GM21576 (cell line): Measurements from ENCODE around the gene SLC7A5.
"Not testable (repeated sequence)": the region's sequence is repeated elsewhere in the genome, so short reads cannot be mapped to it uniquely, and the experiment has no call there.

Experiments
- ATAC-seq: cut with Tn5 transposase; IDR thresholded peaks from one replicate; pipeline ENCODE4 v1.9.1; 2021; ENCODE audit warnings: mild to moderate bottlenecking, moderate library complexity; ENCODE audit not compliant: unreplicated experiment

Gene SLC7A5

DNA sequence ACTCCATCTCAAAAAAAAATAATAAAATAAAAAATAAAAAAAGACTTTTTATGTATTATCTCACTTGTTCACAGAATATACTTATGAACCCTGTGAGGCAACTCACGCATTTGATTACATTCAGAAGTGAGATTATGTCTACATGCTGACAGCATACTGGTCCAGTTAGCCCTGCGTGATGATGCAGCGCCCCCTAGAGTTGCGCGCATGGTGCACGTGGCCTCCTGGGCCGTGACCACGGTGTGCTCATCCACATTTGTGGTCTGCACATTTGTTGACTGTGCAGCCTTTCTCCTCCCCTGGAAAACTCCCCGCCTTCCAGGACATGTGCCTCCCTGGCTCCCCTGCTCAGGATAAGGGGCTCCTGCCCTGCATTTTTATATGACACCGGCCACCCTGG, 20.5 kb upstream of the SLC7A5 start:
- ATAC-seq = not testable (repeated sequence)

DNA sequence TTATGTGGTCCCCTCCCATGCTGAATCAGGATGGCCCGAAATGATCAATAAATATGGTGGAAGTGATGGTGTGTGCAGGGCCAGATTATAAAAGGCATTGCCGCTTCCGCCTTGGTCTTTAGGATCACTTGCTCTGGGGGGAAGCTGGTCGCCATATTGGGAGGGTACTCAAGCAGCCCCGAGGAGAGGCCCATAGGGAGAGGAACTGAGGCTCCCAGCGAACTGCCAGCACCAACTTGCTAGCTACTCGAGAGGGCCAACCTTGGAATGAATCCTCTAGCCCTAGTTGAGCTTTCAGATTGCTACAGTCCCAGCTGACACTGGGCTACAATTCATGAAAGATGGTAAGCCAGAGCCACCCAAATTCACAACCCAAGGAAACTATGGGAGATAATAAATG, 19.0 kb upstream of the SLC7A5 start:
- ATAC-seq = not testable (repeated sequence)

DNA sequence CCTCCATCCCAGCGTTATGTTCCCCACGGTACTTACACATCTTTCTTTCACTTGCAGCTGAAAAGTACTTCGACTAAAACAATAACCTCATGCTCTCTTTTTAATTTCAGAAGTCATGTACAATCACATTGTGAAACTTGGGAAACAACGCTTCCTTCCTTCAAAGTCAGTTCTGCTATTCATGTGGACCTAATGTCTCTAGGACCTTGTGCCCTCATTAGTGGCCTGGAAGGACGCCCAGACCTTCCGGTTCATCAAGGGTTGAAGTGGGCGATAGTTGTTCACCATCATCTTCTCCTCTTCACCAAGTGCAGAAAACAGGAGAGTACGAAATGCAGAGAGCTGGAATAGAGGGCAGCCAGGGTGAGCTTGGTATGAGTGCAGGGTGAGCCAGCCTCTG, 18.6 kb upstream of the SLC7A5 start:
- not testable (repeated sequence) for ATAC-seq

DNA sequence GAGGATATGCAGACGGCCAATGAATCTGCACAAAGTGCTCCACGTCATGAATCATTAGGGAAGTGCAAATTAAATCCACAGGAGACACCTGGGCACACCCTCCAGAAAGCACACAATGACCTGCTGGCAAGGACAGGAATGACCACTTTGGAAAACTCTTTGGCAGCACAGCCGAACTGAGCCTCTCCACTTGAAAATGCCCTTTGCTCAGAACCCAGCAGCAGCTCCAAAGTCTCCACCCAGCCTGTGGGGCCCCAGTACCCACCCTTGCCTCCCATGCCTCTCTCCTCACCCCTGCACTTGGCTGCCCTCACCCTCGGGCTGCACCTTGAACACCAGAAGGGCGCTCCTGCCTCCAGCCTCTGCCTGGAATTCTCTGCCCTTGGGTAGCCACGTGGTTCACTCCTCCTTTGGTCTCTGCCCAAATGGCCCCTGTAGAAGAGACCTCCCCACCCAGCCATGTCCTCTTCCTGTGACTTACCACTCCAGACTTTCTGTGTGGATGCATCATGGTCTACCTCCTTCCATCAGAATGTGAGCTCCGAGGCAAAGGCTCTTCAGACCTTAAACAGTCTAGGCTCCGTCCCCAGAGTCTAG, 16.2 kb upstream of the SLC7A5 start:
- ATAC-seq = not testable (repeated sequence)

DNA sequence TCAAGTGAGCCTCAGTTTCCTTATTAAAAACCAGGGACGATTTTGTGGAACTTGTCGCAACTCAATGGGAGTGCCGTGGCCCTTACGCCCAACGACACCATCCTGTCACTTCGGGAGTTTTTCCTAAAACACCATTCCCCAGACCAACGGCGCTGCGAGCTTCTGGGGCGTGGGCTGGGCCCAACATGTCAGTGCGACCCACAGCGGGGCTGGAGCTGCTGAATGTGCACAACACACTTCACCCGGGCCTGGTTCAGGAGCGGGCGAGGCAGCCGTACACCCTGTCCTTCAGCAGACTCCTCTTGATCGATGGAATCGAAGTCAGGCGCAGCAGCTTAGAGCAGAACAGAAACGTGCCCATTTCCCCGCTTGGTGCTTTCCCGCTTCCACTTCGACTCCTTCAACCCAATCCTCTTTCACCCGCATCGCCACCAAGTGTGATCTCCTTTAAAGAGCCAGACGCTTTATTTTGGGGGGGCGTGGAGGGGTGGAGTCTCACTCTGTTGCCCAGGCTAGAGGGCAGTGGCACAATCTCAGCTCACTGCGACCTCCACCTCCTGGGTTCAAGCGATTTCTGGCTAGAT, 13.2 kb upstream of the SLC7A5 start:
- no peak for ATAC-seq

DNA sequence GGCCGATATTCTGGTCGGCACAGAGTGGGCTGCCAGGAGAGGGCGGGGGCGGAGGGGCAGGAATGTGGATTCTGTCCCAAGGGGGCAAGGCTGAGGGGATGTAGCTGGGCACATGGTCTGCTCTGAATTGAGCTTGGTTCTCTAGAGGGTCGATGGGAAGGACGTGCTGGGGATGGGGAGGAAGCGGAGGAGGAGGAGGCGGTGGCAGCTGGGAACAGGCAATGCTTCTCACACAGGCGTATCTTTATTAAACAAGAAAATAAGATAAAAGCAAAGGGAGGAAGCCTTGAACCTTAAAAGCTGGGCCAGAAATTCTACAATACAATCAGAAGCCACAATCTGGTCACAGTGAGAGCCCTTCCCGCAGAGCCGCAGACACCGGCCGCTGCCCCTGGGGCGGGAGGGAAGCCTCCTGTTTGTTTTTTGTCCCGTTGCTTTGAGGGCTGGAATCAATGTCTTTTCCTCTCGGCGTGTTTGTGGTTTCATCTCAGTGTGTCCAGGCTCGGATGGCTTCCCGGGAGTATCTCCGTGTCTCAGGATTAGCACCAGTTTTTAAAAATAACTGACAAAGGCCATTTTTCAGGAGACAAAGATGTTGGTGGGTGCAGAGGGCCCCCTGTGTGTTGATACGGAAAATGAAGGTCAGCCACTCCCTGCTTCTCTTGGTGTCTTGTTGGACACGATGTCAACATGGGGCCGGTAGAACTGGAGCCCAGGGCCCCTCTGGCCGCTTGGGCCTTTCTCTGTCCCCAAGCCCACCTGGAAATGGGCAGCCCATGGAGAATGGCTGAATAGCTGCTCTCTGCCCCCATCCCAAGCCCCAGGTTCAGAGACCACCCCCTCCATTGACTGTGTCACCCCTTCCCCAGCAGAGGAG, 12.3 kb upstream of the SLC7A5 start:
- ATAC-seq = no peak

DNA sequence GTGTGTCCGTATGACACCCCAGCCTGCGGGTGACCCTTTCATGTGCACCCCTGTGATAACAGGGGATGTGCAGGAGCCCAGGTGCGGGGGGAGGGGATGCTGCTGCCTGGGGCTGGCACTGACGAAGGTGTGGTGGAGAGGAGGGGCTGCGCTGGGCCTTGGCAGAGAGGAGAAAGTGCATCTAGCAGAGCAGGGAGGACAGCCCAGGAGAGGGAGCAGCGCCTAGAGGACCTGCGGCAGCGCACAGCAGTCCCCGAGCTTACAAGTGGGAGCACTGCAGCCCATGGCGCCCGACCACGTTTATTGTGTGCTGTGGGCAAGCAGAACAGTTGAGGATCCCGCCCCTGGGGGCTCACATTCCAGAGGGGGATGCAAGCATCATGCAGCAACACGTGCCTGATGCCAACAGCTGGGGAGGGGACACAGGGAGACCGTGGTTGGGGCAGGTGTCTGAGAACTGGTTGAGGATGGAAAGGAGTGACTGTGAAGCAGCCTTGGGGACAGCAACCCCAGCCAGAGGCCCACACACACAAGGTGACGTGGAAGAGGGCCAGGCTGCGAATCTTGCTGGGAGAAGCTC, 10.9 kb upstream of the SLC7A5 start:
- no peak for ATAC-seq

DNA sequence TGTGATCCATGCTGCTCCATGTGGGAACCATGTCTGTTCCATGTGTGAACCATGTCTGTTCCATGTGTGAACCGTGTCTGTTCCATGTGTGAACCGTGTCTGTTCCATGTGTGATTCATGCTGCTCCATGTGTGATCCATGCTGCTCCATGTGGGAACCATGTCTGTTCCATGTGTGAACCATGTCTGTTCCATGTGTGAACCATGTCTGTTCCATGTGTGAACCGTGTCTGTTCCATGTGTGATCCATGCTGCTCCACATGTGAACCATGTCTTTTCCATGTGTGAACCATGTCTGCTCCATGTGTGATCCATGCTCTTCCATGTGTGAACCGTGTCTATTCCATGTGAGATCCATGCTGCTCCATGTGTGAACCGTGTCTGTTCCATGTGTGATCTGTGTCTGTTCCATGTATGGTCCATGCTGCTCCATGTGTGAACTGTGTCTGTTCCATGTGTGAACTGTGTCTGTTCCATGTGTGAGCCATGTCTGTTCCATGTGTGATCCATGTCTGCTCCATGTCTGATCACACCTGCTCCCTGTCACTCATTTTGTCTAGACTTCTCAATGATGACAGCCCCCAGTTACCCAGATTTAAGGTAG, 10.2 kb upstream of the SLC7A5 start:
- ATAC-seq = not testable (repeated sequence)

DNA sequence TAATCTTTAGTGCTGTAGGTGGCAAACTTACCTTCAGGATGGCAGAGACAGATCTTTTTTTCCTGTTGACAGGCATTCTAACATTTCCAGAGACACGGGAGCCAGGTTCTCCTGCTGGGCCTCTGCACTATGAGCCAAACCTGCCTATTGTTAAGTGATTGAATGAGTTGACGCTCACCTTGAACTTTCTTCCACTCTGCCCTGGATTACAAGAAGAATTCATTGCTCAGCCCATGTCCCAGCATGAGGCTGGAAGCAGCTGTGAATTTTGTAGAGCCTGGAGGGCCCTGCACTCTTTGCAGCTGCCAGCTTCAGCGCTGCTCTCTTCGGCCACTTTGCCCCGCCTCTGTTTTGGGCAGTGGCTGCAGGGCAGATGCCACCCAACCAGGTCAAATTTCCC, 9.4 kb upstream of the SLC7A5 start:
- no peak for ATAC-seq

DNA sequence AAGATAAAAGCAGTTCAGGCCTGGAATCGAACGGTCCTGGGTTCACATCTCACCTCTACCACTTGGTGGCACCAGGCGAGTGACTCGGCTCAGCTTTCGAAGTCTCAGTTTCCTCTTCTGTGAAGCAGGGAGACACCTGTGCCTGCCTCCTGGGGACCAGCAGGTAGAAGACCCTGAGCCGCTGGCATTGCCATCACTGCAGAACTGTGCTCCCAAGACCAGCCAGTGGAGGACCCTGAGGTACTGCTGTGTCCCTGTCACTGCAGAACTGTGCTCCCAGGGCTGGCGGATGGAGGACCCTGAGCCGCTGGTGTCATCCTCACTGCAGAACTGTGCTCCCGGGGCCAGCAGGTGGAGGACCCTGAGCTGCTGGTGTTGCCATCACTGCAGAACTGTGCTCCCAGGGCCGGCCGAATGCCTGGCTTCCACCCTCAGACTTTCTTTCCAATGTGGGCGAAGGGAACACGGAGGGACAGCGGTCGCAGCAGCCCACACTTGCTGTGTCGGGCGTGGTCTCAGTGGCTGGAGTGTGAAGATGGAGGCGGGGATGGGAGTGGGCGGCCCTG, 8.7 kb upstream of the SLC7A5 start:
- no peak for ATAC-seq

DNA sequence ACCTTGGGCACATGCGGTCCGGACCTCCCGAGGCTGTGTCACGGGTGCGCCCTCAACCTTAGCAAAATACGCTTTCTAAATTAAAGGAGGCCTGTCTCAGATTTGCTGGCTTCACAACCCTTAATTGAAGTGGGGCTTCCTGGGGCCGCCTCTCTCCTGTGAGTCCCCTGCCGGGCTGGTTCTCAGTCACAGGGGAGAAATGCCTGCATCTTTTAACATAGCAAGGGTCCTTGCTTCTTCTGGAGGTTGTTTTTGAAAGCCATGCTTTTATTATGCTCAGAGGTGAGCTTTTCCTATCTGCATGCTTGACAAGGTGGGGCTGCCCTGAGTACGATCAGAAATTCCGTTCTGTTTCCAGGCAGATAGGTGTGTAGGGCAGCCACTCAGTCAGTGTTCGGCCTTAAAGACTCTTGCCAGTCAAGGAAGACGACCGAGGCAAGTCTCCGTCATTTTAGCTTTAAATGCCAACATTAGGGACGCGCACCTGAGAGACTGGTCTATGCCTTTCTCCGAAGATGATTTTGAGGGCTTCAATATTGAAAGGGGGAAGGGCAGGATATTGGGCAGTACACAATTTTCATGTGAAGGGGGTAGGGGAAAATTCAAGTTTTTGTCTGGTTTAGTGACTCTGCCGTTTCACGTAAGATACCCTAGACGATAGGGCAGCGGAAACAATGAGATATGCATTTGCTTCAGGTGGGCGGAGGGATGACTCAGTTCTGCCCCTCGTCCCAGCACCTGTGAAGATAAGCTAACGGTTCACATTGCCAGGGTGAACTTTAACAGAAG, 5.5 kb upstream of the SLC7A5 start:
- ATAC-seq = no peak

DNA sequence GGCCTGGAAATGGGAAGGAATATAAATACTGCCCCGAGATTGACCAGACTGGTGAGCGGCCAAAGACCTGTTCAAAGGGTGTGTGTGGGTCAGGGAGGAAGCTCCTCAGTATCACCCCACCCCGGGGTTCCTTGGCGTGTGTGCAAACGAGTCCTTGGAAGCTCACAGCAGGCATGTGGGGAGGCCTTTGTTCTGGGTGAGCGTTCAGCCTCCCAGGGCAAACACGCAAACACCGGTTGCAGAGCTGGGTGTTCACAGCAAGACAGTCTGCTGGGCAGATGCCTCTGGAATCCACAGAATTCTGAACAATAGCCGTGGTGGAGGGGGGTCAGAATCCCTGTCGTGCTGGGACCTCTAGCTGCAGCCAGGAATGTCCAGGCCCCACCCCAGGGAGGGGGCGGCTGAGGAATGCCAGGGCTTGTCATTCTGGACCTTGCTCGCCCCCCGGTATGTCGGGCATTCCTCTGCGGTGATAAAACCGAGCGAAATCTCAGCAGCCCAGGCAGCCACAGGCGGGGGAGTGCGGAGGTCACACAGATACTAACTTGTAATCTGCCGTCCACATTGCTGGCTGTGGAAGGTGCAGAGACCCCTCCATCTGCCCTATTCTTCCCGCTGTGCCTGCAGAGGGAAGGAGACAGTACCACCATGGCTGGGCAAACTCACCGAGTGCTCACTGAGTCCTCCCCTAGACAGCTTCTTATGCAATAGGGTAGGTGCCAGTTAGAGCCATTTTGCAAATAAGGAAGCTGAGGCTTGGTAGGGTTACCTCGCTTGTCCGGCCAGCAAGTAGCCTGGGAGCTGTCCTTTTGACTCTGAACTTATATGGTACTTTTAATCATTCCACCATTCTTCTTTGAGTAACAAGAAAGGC, 1.3 kb upstream of the SLC7A5 start:
- ATAC-seq = not testable (repeated sequence)

DNA sequence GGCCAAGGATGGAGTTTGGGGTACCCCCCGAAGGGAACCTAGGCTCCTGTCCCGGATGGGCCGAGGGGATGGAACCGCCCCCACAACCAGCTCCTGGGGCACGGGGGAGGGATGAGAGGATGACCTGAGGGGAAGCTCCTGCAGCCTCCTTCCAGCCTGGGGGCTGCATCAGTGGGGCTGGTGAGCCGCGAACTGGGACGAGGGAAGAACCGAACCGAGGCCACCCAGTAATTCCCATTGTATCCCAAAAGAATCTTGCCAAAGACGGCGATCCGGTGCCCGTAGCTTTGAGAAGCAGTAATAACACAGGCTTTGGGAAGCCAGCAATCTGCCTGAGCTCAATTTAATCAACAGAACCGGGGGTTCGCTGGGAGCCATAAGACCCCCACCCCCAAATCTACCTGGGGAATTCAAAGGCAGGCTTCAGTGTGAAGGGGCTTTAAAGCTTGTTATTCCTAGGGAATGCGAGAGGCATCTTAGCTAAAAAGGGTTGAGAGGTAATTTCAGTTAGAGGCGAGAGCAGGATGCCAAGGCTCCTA, 641 bp upstream of the SLC7A5 start:
- not testable (repeated sequence) for ATAC-seq

DNA sequence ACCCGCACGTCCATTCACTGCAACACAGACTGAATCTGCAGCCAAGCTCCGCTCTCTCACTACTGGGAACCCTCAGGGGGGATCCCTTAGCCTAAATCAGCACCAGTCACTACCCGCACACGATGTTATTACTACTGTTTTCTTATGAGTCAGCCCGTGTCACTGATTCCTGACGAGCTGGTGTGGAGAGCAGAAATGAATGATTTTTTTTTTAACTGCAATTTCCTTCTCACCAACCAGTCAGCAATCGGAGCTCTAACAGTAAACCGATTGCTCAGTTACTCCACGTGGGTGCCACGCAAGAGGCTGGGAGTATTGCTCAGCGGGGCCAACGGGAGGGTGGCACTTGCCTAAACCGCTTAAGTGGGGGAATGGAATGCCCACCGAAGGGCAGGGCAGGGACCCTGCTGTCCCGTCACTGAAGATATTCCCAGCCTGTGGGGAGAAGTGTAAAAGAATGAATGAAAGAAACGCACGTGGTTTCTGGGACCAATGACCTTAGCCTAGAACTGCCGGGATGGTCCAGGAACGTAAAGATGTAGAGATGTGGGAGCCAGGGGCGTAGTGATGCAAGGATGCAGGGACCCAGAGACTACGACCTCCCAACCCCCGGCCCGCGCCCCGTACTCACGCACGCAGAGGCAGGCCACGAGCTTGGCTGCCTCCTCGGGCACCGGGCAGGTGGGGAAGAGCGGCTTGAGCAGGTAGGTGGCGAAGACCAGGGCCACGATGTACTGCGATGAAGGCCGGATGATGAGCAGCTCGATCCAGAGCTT, 865 bp downstream of the SLC7A5 start:
- not testable (repeated sequence) for ATAC-seq

DNA sequence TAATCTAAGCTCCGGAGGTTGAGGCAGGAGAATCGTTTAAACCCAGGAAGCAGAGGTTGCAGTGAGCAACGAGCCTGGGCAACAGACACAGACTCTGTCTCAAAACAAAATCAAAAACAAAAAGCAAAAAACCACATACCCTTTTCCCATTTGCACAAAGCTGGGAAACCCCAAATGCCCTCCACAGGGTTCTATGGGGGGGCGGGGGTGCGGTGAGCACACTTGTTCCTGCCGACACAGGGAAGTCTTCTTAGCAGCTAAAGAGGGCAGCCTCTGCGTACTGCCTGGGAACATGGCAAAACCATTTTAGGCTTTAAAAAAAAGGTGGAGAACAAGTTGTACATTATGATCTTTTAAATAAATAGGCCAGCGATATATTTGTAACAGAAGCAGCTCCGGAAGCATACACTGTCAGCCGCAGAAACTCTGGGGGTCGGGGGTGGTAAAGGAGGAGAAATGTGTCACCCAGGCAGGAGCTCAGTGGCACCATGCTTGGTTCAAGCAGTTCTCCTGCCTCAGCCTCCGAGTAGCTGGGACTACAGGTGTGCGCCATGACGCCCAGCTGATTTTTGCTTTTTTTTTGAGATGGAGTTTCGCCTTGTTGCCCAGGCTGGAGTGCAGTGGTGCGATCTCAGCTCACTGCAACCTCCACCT, 3.3 kb downstream of the SLC7A5 start:
- not testable (repeated sequence) for ATAC-seq

DNA sequence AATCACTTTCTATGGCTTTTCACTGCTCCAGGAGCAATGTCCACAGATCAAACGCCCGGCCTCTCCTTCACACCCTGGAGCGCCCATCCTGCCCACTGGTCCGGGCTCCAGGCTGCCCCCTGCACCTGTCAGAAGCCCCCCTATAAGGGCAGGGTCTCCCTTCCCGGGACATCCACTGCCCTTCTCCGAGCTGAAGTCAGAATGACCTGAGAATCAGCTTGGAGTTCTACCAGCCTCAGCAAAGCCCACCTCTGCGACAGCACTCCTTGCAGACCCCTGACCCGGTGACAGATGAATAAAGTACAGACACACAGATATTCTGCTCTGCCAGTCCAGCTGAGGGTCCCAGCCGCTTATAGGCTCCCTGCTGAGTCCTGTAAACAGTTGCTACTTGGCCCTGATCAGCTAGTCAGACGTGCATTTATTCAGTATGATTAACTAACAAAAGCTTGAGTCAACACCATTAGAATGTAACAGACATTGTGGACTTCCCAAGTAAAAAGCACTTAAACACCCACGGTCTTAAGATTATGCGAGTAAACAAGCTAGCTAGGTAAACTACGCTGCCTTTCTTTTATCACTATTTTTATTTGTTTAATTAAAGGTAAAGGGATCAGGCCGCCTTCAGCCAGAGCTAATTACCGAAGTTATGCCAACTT, 4.8 kb downstream of the SLC7A5 start:
- no peak for ATAC-seq

DNA sequence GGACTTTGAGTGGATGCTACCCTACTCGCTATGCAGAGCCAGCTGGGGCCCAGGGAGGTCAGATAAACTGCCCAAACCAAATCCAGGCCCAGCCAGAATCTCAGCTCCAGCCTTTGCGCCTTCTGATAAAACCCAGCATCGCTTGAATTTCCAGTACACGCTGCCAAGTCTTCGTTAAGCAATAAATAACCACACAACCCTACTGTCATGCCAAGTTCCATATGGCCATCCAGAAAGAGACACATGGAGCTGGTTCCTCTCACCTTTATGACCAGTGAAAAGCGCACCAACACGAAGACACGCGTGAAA, 6.0 kb downstream of the SLC7A5 start:
- not testable (repeated sequence) for ATAC-seq
